HepG2 (cell line): ENCODE measurements around the gene SLC35A2. TPM values are rescaled to one million over a fixed set of nuclear protein-coding genes. Genes with fewer than 3 reads are reported as not detected.

Experiments
- ATAC-seq: fragments of 200-7000 bp; cut with Tn5 transposase; 3 replicates; pipeline ENCODE4 v1.9.1; 2020; ENCODE audit warnings: mild to moderate bottlenecking, moderate library complexity
- BruUV-seq: library from RNA; stranded (reverse); fragments of 400-500 nt; replicated peaks from 2 replicates; lab custom pipeline; 2021; lab: Mats Ljungman, UMichigan
- CTCF ChIA-PET: fragments of 300-600 bp; formaldehyde crosslinking; extraction: SDS; loops from one replicate; lab custom pipeline; 2021; ENCODE audit warnings: low total read pairs, inconsistent platforms, low intra/inter-chr PET ratio; lab: Yijun Ruan, JAX
- POLR2A ChIA-PET: fragments of 350-600 bp; sonication (Branson Sonifier 250); formaldehyde crosslinking; loops from one replicate; lab custom pipeline; 2020; ENCODE audit warnings: antibody characterized with exemption, inconsistent platforms; lab: Yijun Ruan, JAX
- DNase-seq: peaks from one replicate; pipeline ENCODE4 v3.0.0-alpha.2; 2015; ENCODE audit warnings: low spot score
- FAIRE-seq: peaks from 3 replicates; lab custom pipeline; 2011; peaks lifted over from hg19 to GRCh38; lab: Jason Lieb, UNC
- H2AFZ ChIP-seq: one replicate; pipeline ENCODE4 v1.6.1; 2011; ENCODE audit warnings: low read length, inconsistent platforms
- H3K27ac ChIP-seq: fragments of 300-600 bp; 3 replicates; pipeline ENCODE4 v1.8.0; 2011; ENCODE audit warnings: mixed run types, mild to moderate bottlenecking, mixed read lengths, low read length, inconsistent platforms; ENCODE audit not compliant: insufficient read depth; ENCODE audit errors: extremely low read length
- H3K27me3 ChIP-seq, 2 experiments: fragments of 200-600 bp in 1 of 2; 2 replicates in 1 of 2; 3 replicates in 1 of 2; pipeline versions ENCODE4 v1.6.0 to v1.8.0; 2011; ENCODE audit warnings: low read length in 2 of 2, mild to moderate bottlenecking in 2 of 2, moderate library complexity in 2 of 2, inconsistent platforms in 1 of 2; ENCODE audit not compliant: insufficient read depth in 2 of 2, control insufficient read depth in 1 of 2
- H3K36me3 ChIP-seq, 2 experiments: fragments of 200-600 bp in 1 of 2; replicated peaks in 1 of 2; 2 replicates in 1 of 2; 3 replicates in 1 of 2; pipeline versions ENCODE4 v1.5.1 to v1.8.0; 2011; ENCODE audit warnings: low read length in 2 of 2, inconsistent platforms in 1 of 2; ENCODE audit not compliant: insufficient read depth in 2 of 2, control insufficient read depth in 1 of 2
- H3K4me1 ChIP-seq: 2 replicates; pipeline ENCODE4 v1.5.1; 2012; ENCODE audit warnings: low read length, inconsistent platforms; ENCODE audit not compliant: insufficient read depth
- H3K4me2 ChIP-seq: 2 replicates; pipeline ENCODE4 v1.6.0; 2011; ENCODE audit warnings: low read depth, low read length, inconsistent platforms
- H3K4me3 ChIP-seq, 3 experiments: fragments of 200-600 bp in 1 of 3; sonication (generic), shearing (Covaris generic) in 1 of 3; replicated peaks in 1 of 3; 2 replicates each; pipeline ENCODE4 v1.5.1; 2011 to 2016; ENCODE audit warnings: low read length in 3 of 3, inconsistent platforms in 2 of 3, low read depth in 2 of 3, mild to moderate bottlenecking in 2 of 3, control low read depth in 1 of 3, mixed read lengths in 1 of 3; ENCODE audit not compliant: insufficient read depth in 1 of 3
- H3K79me2 ChIP-seq: one replicate; pipeline ENCODE4 v1.6.1; 2011; ENCODE audit warnings: low read length, inconsistent platforms; ENCODE audit not compliant: insufficient read depth
- H3K9ac ChIP-seq: 2 replicates; pipeline ENCODE4 v1.6.0; 2011; ENCODE audit warnings: mild to moderate bottlenecking, low read depth, low read length, inconsistent platforms; ENCODE audit not compliant: insufficient read depth
- H3K9me3 ChIP-seq: 2 replicates; pipeline ENCODE4 v1.5.1; 2012; ENCODE audit warnings: mild to moderate bottlenecking, low read length
- H4K20me1 ChIP-seq: 2 replicates; pipeline ENCODE4 v1.6.0; 2011; ENCODE audit warnings: inconsistent platforms, mild to moderate bottlenecking, low read length, moderate library complexity; ENCODE audit not compliant: insufficient read depth
- HOXA3 ChIP-seq: sonication (generic); formaldehyde crosslinking; IDR thresholded peaks from 2 replicates; pipeline ENCODE4 v1.5.0; 2020; ENCODE audit warnings: missing genetic modification reagents
- IRX3 ChIP-seq: sonication (generic); formaldehyde crosslinking; IDR thresholded peaks from 2 replicates; pipeline ENCODE4 v1.8.1; 2023; ENCODE audit warnings: mild to moderate bottlenecking, low read depth, missing genetic modification reagents, borderline replicate concordance
- MEF2D ChIP-seq: sonication (generic); formaldehyde crosslinking; IDR thresholded peaks from 2 replicates; pipeline ENCODE4 v1.5.1; 2020; ENCODE audit warnings: mild to moderate bottlenecking, missing genetic modification reagents
- NR0B2 ChIP-seq: sonication (generic); formaldehyde crosslinking; IDR thresholded peaks from 2 replicates; pipeline ENCODE4 v1.4.0; 2020; ENCODE audit warnings: mild to moderate bottlenecking, missing genetic modification reagents
- NR2F1 ChIP-seq, 2 experiments: fragments of 450-650 bp in 1 of 2; formaldehyde crosslinking in 1 of 2; IDR thresholded peaks; 2 replicates each; pipeline versions ENCODE4 v1.5.0 to v1.6.1; 2016 to 2020; ENCODE audit warnings: mild to moderate bottlenecking in 1 of 2, missing compliant biosample characterization in 1 of 2, missing genetic modification reagents in 1 of 2, moderate library complexity in 1 of 2
- PCBP2 ChIP-seq: fragments of 200-400 bp; formaldehyde crosslinking; optimal IDR thresholded peaks from 2 replicates; pipeline ENCODE3; 2018; ENCODE audit warnings: low read length, low read depth; ENCODE audit not compliant: poor library complexity, severe bottlenecking
- ZFP36L2 ChIP-seq: sonication (generic); formaldehyde crosslinking; IDR thresholded peaks from 2 replicates; pipeline ENCODE4 v1.4.0; 2020; ENCODE audit warnings: missing genetic modification reagents
- ZKSCAN5 ChIP-seq: sonication (generic); formaldehyde crosslinking; IDR thresholded peaks from 2 replicates; pipeline ENCODE4 v1.5.1; 2020; ENCODE audit warnings: mild to moderate bottlenecking, missing genetic modification reagents
- WGBS: methylation state at CpG from one replicate; pipeline ENCODE4 v1.1.6; 2017; ENCODE audit warnings: low lambda C conversion rate; 5-methylcytosine and 5-hydroxymethylcytosine counted together
- in situ Hi-C: cut with HindIII; loops from 2 replicates; pipeline ENCODE4 v1.10.0; 2017; ENCODE audit warnings: low pct_unique_long_range_greater_than_20kb; ENCODE audit not compliant: extremely low pct_ligation_motif_present
- intact Hi-C: fragments of 100-400 bp; cut with micrococcal nuclease; formaldehyde crosslinking; loops from one replicate; pipeline ENCODE4 v1.10.0; 2022; ENCODE audit not compliant: unreplicated experiment
- polyA plus RNA-seq, 8 experiments: library from polyadenylated mRNA; depleted of rRNA in 3 of 8; stranded (reverse) in 7 of 8; unstranded in 1 of 8; fragments of >200 nt; fragmentation: Illumina TruSeq in 4 of 8; extraction: Trizol in 4 of 8; gene quantifications; 2 replicates each; pipeline versions ENCODE4 v1.2.1 to v1.2.3, GENCODE V29; 2011 to 2016; ENCODE audit warnings: low read depth in 4 of 8, missing spikeins in 1 of 8, mixed read lengths in 1 of 8; ENCODE audit not compliant: insufficient read depth in 1 of 8
- total RNA-seq, 5 experiments: library from RNA; depleted of rRNA; stranded (reverse); fragments of >200 nt; fragmentation: Illumina TruSeq; extraction: Trizol; gene quantifications; 2 replicates each; pipeline ENCODE4 v1.2.3, GENCODE V29; 2016; ENCODE audit warnings: low read depth in 1 of 5
- TF ChIP-seq, protein P1 (sequence below): sonication (generic); formaldehyde crosslinking; IDR thresholded peaks from 2 replicates; pipeline ENCODE4 v1.4.0; 2020; ENCODE audit warnings: missing genetic modification reagents

The SLC35A2 gene
- total and polyA plus RNA-seq, 2 of the 13 experiments (the other 11 are each of a cell fraction or from before 2014, with no cell fraction given), result 32.1 to 40.8 TPM

- TF ChIP-seq PCBP2, result no peak
Measured at GRCh38 chrX:48901069-48901468, 10.4 kb downstream of the SLC35A2 start (continued).

GRCh38 chrX:48899078-48899410 lies 12.4 kb downstream of the SLC35A2 start:
- POLR2A ChIA-PET, result no interaction called here

More at GRCh38 chrX:48899078-48899410, 12.4 kb downstream of the SLC35A2 start:
- peaks cover 30% of the 10 kb centered on the region for H3K4me1 ChIP-seq
- no peak overlapping the region for H2AFZ ChIP-seq
- no peak overlapping the region for H3K27ac ChIP-seq
- BruUV-seq, result no TSS peak
- H4K20me1 ChIP-seq, result no peaks in the 10 kb centered on the region; the same call in 1 of the 2 replicates
- DNase-seq (no peak), FAIRE-seq (no peak), ATAC-seq (no peak)
- H3K36me3 ChIP-seq, result peaks cover 7 to 19% of the 10 kb centered on the region in 2 experiments; a peak in 4 of 5 replicates
- H3K4me3 ChIP-seq, result no peak overlapping the region
- H3K79me2 ChIP-seq, result peaks cover 29% of the 10 kb centered on the region
- intact Hi-C loops, result no loop called here
- no peak for TF ChIP-seq NR2F1 (CRISPR knock-in tag; IDR thresholded peaks at IDR 0.05)
- no peak for TF ChIP-seq MEF2D (CRISPR knock-in tag)
- TF ChIP-seq NR0B2 (CRISPR knock-in tag), result no peak
- TF ChIP-seq, protein P1, sequence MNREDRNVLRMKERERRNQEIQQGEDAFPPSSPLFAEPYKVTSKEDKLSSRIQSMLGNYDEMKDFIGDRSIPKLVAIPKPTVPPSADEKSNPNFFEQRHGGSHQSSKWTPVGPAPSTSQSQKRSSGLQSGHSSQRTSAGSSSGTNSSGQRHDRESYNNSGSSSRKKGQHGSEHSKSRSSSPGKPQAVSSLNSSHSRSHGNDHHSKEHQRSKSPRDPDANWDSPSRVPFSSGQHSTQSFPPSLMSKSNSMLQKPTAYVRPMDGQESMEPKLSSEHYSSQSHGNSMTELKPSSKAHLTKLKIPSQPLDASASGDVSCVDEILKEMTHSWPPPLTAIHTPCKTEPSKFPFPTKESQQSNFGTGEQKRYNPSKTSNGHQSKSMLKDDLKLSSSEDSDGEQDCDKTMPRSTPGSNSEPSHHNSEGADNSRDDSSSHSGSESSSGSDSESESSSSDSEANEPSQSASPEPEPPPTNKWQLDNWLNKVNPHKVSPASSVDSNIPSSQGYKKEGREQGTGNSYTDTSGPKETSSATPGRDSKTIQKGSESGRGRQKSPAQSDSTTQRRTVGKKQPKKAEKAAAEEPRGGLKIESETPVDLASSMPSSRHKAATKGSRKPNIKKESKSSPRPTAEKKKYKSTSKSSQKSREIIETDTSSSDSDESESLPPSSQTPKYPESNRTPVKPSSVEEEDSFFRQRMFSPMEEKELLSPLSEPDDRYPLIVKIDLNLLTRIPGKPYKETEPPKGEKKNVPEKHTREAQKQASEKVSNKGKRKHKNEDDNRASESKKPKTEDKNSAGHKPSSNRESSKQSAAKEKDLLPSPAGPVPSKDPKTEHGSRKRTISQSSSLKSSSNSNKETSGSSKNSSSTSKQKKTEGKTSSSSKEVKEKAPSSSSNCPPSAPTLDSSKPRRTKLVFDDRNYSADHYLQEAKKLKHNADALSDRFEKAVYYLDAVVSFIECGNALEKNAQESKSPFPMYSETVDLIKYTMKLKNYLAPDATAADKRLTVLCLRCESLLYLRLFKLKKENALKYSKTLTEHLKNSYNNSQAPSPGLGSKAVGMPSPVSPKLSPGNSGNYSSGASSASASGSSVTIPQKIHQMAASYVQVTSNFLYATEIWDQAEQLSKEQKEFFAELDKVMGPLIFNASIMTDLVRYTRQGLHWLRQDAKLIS (CRISPR knock-in tag), result no peak
- no peak for TF ChIP-seq ZFP36L2 (CRISPR knock-in tag)
- no peak for TF ChIP-seq HOXA3 (CRISPR knock-in tag)
- TF ChIP-seq ZKSCAN5, result no peak
- no peak for TF ChIP-seq IRX3 (CRISPR knock-in tag)
- H3K9ac ChIP-seq, result no peak overlapping the region
- no peaks in the 10 kb centered on the region for H3K9me3 ChIP-seq
- no peaks in the 10 kb centered on the region for H3K27me3 ChIP-seq
- 89% methylated on average over 4 of the region's 8 CpGs for WGBS
- in situ Hi-C loops, result no loop called here
- H3K4me2 ChIP-seq, result peak overlapping the region; percentile 85
- CTCF ChIA-PET, result no interaction called here
